Measurements from ENCODE around the gene SIGLEC9.

GRCh38 chr19:51100601-51101000 is 24.1 kb upstream of the SIGLEC9 start:
- TF ChIP-seq NFYA (IDR thresholded peaks at IDR 0.05; ENCODE audit: borderline replicate concordance, low read depth, low read length): no peak
- no peak for TF ChIP-seq SP1 (IDR thresholded peaks at IDR 0.05; ENCODE audit: low read depth, low read length)
- TF ChIP-seq ZSCAN29 (IDR thresholded peaks at IDR 0.05): no peak
- TF ChIP-seq CTCF (IDR thresholded peaks at IDR 0.05 in 2 of 3, conservative IDR thresholded peaks at IDR 0.05 in 1 of 3; ENCODE audit: control insufficient read depth in 2 of 3, extremely low read depth in 1 of 3, insufficient read depth in 1 of 3, low read depth in 3 of 3, low read length in 3 of 3): no peak
- TF ChIP-seq CEBPB (IDR thresholded peaks at IDR 0.05; ENCODE audit: borderline replicate concordance in 1 of 2, low read depth in 2 of 2, low read length in 2 of 2): no peak
- no peak for TF ChIP-seq POLR2A (IDR thresholded peaks at IDR 0.05; ENCODE audit: low read depth, low read length)
- no peak for TF ChIP-seq LARP7 (IDR thresholded peaks at IDR 0.05)
- no peak for TF ChIP-seq MYC (IDR thresholded peaks at IDR 0.05; ENCODE audit: insufficient read depth, insufficient read length, insufficient replicate concordance, low read length, severe bottlenecking)
- no peak for TF ChIP-seq E2F8 (IDR thresholded peaks at IDR 0.05; ENCODE audit: low read depth, partially characterized antibody)
- no peak for TF ChIP-seq EZH2 (IDR thresholded peaks at IDR 0.05; ENCODE audit: borderline replicate concordance, control insufficient read depth, low read depth, low read length)
